ENCODE results near the gene TUT4. TPM values are rescaled to one million over a fixed set of nuclear protein-coding genes. Genes with fewer than 3 reads are reported as not detected.

The TUT4 gene
- total RNA-seq, 3 donors from 2014 or later, result 44.2 to 85.3 (median 68.8) TPM

DNA sequence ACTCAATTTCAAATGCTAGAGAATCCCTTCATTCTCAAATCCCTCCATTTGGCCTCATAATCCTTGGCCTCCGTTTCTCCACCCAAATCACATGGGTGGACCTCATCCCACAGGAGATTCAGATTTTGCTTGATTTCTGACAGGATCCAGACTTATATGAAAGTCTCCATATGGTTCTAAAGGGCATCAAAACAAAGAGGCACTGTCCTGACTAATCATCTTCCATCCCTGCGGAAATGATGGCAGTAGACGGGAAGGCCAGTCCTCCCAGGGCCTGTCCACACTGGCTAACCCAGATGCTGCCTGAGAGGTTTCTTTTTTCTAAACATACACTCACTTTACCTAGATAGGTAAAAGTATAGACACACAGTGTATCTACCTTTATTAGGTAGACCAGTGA is 167.5 kb downstream of the TUT4 start:
- Histone ChIP-seq H3K27ac (no peak overlapping the region), H3K4me3 (no peak overlapping the region), H3K36me3 (no peaks in the 10 kb centered on the region), H3K9me3 (no peaks in the 10 kb centered on the region), H3K27me3 (no peaks in the 10 kb centered on the region), H3K4me1 (no peaks in the 10 kb centered on the region)
- DNase-seq (ENCODE audit: low spot score in 2 of 2), result no peak
- no peak for TF ChIP-seq POLR2A (IDR thresholded peaks at IDR 0.05)
- TF ChIP-seq POLR2AphosphoS5 (IDR thresholded peaks at IDR 0.05), result no peak
- TF ChIP-seq, protein P1, sequence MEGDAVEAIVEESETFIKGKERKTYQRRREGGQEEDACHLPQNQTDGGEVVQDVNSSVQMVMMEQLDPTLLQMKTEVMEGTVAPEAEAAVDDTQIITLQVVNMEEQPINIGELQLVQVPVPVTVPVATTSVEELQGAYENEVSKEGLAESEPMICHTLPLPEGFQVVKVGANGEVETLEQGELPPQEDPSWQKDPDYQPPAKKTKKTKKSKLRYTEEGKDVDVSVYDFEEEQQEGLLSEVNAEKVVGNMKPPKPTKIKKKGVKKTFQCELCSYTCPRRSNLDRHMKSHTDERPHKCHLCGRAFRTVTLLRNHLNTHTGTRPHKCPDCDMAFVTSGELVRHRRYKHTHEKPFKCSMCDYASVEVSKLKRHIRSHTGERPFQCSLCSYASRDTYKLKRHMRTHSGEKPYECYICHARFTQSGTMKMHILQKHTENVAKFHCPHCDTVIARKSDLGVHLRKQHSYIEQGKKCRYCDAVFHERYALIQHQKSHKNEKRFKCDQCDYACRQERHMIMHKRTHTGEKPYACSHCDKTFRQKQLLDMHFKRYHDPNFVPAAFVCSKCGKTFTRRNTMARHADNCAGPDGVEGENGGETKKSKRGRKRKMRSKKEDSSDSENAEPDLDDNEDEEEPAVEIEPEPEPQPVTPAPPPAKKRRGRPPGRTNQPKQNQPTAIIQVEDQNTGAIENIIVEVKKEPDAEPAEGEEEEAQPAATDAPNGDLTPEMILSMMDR (IDR thresholded peaks at IDR 0.05), result no peak
- intact Hi-C loops (cut with DNase I; ENCODE audit: low total_unique reads), result no loop called here

Other genes with a start within 250 kb of the TUT4 start
- gene CC2D1B, start 186.9 kb downstream of the TUT4 start, total RNA-seq, result 10 to 100 TPM; 25.2 to 33.1 (median 33.1) TPM
- under 1 TPM; 0.33 to 0.96 (median 0.73) TPM for gene ORC1, start 148.7 kb downstream of the TUT4 start, total RNA-seq
- gene PRPF38A, start 148.5 kb downstream of the TUT4 start, total RNA-seq, result 10 to 100 TPM; 13.1 to 20.9 (median 19.7) TPM
- gene GPX7, start 49.3 kb upstream of the TUT4 start, total RNA-seq, result 10 to 100 TPM; 17.8 to 24.7 (median 20.3) TPM
- under 1 TPM in 1 of 3 donors, not detected in 2; 0.15 TPM for gene SHISAL2A, start 80.1 kb upstream of the TUT4 start, total RNA-seq
- gene COA7, start 145.3 kb upstream of the TUT4 start, total RNA-seq, result 10 to 100 TPM in 1 of 3 donors, 1 to 10 TPM in 2; 7.4 to 12.8 (median 9.8) TPM
- gene ZYG11B, start 173.4 kb upstream of the TUT4 start, total RNA-seq, result 10 to 100 TPM; 38.7 to 47.6 (median 47.4) TPM

Data from breast epithelium (tissue), 4 donors.